ENCODE data around the gene ZNF217.
"Not testable (repeated sequence)": the region's sequence is repeated elsewhere in the genome, so short reads cannot be mapped to it uniquely, and the experiment has no call there.

The ZNF217 gene

GRCh38 chr20:53595018-53595378, 1.4 kb upstream of the ZNF217 start:
- no peak for TF ChIP-seq CTCF (IDR thresholded peaks at IDR 0.05; ENCODE audit: extremely low read depth, missing control alignments)
- no peak for DNase-seq (ENCODE audit: low spot score)

- TF ChIP-seq CTCF (IDR thresholded peaks at IDR 0.05; ENCODE audit: extremely low read depth, missing control alignments): peak; percentile 63
- DNase-seq (ENCODE audit: low spot score): peak; percentile 93
Observed at GRCh38 chr20:53594068-53595017, 704 bp upstream of the ZNF217 start.

GRCh38 chr20:53592992-53593465, 610 bp downstream of the ZNF217 start:
- TF ChIP-seq CTCF (IDR thresholded peaks at IDR 0.05; ENCODE audit: extremely low read depth, missing control alignments): no peak
- no peak for DNase-seq (ENCODE audit: low spot score)

GRCh38 chr20:53592454-53592991, 1.1 kb downstream of the ZNF217 start:
- DNase-seq (ENCODE audit: low spot score): peak; percentile 42

GRCh38 chr20:53591941-53592441, 1.6 kb downstream of the ZNF217 start:
- DNase-seq (ENCODE audit: low spot score): not testable (repeated sequence)

GRCh38 chr20:53591206-53591741, 2.4 kb downstream of the ZNF217 start:
- DNase-seq (ENCODE audit: low spot score): not testable (repeated sequence)

- not testable (repeated sequence) for DNase-seq (ENCODE audit: low spot score)
Observed at GRCh38 chr20:53590608-53591007, 3.0 kb downstream of the ZNF217 start.

GRCh38 chr20:53590122-53590521, 3.5 kb downstream of the ZNF217 start:
- DNase-seq (ENCODE audit: low spot score): not testable (repeated sequence)

- not testable (repeated sequence) for DNase-seq (ENCODE audit: low spot score)
Observed at GRCh38 chr20:53589321-53590065, 4.1 kb downstream of the ZNF217 start.

GRCh38 chr20:53587157-53587703, 6.4 kb downstream of the ZNF217 start:
- DNase-seq (ENCODE audit: low spot score): not testable (repeated sequence)

GRCh38 chr20:53586640-53587039, 7.0 kb downstream of the ZNF217 start:
- no peak for DNase-seq (ENCODE audit: low spot score)
- TF ChIP-seq CTCF (IDR thresholded peaks at IDR 0.05; ENCODE audit: extremely low read depth, missing control alignments): no peak

- DNase-seq (ENCODE audit: low spot score): not testable (repeated sequence)
Observed at GRCh38 chr20:53585910-53586309, 7.7 kb downstream of the ZNF217 start.

GRCh38 chr20:53585004-53585569, 8.6 kb downstream of the ZNF217 start:
- not testable (repeated sequence) for DNase-seq (ENCODE audit: low spot score)

- not testable (repeated sequence) for DNase-seq (ENCODE audit: low spot score)
Observed at GRCh38 chr20:53584550-53584913, 9.1 kb downstream of the ZNF217 start.
